ENCODE measurements around the gene WNT6.

DNA sequence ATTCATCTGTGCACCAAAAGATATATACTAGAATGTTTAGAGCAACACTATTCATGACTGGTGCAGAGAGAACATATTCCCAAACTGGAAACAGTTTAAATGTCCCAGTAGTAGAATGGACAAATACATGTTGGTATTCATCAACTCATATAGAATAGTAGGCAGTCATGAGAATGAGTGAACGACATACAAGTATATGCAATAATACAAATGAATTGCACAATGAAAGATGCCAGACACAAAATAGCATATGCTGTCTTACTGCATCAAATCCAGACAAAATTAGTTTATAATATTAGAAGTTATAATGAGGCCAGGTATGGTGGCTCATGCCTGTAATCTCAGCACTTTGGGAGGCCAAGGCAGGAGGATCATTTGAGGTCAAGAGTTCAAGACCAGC is 19.7 kb upstream of the WNT6 start:
- TF ChIP-seq GATA2 (IDR thresholded peaks at IDR 0.05; ENCODE audit: low read depth, low read length), result no peak
- no peak for TF ChIP-seq GATA3 (IDR thresholded peaks at IDR 0.05; ENCODE audit: low read depth, low read length)

Data from SH-SY5Y (cell line).